Stimulated activated CD4-positive, alpha-beta T cell treated with anti-CD3 and anti-CD28 coated beads, Interleukin-1b, Interleukin-23, amount 100 ng/mL, for 1 hour (primary cell): ENCODE results near the gene ENTHD1.
"Not testable (repeated sequence)": the region's sequence is repeated elsewhere in the genome, so short reads cannot be mapped to it uniquely, and the experiment has no call there.

Experiments
- DNase-seq, 2 donors: peaks; one replicate each; pipeline ENCODE4 v3.0.0-alpha.2; 2020; ENCODE audit warnings: low read depth in 2 of 2

ENTHD1 gene

GRCh38 chr22:39924286-39924685 is 30.7 kb upstream of the ENTHD1 start:
- DNase-seq: no peak

- no peak for DNase-seq
These were observed 30.1 kb upstream of the ENTHD1 start for GRCh38 chr22:39923696-39924095.

- no peak for DNase-seq
These were observed 26.7 kb upstream of the ENTHD1 start for GRCh38 chr22:39920134-39920743.

GRCh38 chr22:39917776-39918495 is 24.4 kb upstream of the ENTHD1 start:
- no peak for DNase-seq

- DNase-seq: no peak
These were observed 23.7 kb upstream of the ENTHD1 start for GRCh38 chr22:39917197-39917643.

- no peak for DNase-seq
These were observed 22.9 kb upstream of the ENTHD1 start for GRCh38 chr22:39916496-39916895.

GRCh38 chr22:39915295-39915726 is 21.8 kb upstream of the ENTHD1 start:
- no peak for DNase-seq

GRCh38 chr22:39914584-39914983 is 21.0 kb upstream of the ENTHD1 start:
- no peak for DNase-seq

GRCh38 chr22:39913886-39914285 is 20.3 kb upstream of the ENTHD1 start:
- DNase-seq: no peak

- no peak for DNase-seq
These were observed 19.8 kb upstream of the ENTHD1 start for GRCh38 chr22:39913321-39913720.

- no peak for DNase-seq
These were observed 17.5 kb upstream of the ENTHD1 start for GRCh38 chr22:39910876-39911613.

GRCh38 chr22:39908737-39909136 is 15.2 kb upstream of the ENTHD1 start:
- DNase-seq: no peak

- no peak for DNase-seq
These were observed 14.6 kb upstream of the ENTHD1 start for GRCh38 chr22:39908136-39908535.

- no peak for DNase-seq
These were observed 14.1 kb upstream of the ENTHD1 start for GRCh38 chr22:39907605-39908097.

GRCh38 chr22:39907047-39907446 is 13.5 kb upstream of the ENTHD1 start:
- no peak for DNase-seq

- no peak for DNase-seq
These were observed 12.6 kb upstream of the ENTHD1 start for GRCh38 chr22:39906207-39906606.

GRCh38 chr22:39905687-39906086 is 12.1 kb upstream of the ENTHD1 start:
- DNase-seq: no peak

GRCh38 chr22:39904862-39905261 is 11.3 kb upstream of the ENTHD1 start:
- DNase-seq: no peak

- DNase-seq: not testable (repeated sequence)
These were observed 10.5 kb upstream of the ENTHD1 start for GRCh38 chr22:39904024-39904423.

GRCh38 chr22:39901565-39902146 is 8.1 kb upstream of the ENTHD1 start:
- DNase-seq: no peak

- DNase-seq: no peak
These were observed 7.0 kb upstream of the ENTHD1 start, which contains the start of gene GRAP2 for GRCh38 chr22:39900306-39901227. Gene GRAP2 (plus strand): TSS chr22:39901084. CDS start chr22:39947107, 46,023 bp downstream.
